Endometrial microvascular endothelial cells (primary cell): Measurements from ENCODE around the gene PCDH9. TPM values are rescaled to one million over a fixed set of nuclear protein-coding genes. Genes with fewer than 3 reads are reported as not detected.

Experiments used
- in situ Hi-C: cut with HindIII; loops from 2 replicates; pipeline ENCODE4 v1.10.0; 2017; ENCODE audit warnings: low sequenced_read_pairs, low pct_unique_long_range_greater_than_20kb; ENCODE audit errors: inconsistent ontology term
- total RNA-seq: library from RNA; depleted of rRNA; stranded (reverse); fragments of >200 nt; gene quantifications from one replicate; pipeline ENCODE4 v1.2.3, GENCODE V29; 2015; ENCODE audit errors: inconsistent ontology term

Gene PCDH9
- total RNA-seq, 1 donor from 2014 or later = 1.0 TPM

GRCh38 chr13:67014399-67014798 is 215.7 kb downstream of the PCDH9 start:
- in situ Hi-C loops = no loop called here

GRCh38 chr13:67013709-67014108 is 216.4 kb downstream of the PCDH9 start:
- in situ Hi-C loops = no loop called here

- in situ Hi-C loops = no loop called here
These were observed 222.0 kb downstream of the PCDH9 start for GRCh38 chr13:67008075-67008668.

DNA sequence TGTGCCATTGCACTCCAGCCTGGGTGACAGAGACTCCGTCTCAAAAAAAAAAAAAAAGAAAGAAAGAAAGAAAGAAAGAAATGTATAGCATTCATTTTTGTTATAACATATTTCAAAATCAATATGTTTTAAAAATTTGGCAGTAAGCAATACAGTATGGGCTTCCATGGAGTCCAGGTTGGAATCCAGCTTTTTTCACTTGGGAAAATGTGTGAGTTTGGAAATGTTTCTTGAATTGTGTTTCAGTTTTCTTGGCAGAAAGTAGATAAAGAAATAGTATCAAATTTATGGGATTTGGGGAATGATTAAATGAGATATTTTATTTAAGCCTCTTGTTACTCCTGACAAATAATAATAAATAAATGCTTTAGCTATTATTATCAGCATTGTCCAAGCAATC is 225.6 kb downstream of the PCDH9 start:
- in situ Hi-C loops = no loop called here

GRCh38 chr13:67003743-67004142 is 226.4 kb downstream of the PCDH9 start:
- in situ Hi-C loops = no loop called here

DNA sequence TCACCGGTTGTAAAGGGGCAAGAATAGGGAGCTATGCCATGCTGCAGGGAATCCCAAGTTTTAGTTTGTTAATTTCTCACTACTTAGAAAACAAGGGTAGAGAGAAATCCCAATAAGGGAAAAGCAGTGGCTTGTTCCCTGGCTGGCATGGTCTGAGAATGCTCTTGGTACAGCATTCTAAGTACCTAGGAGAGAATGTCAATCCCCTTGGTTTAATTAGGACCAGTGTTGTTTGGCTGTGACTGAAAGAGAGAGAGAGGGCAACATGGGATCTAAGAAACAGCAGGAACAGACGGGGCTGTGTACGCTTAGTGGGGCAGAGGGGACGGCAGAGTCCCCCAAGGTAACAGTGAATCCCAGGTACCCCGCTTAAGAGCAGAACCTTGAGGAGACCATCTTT is 228.8 kb downstream of the PCDH9 start:
- in situ Hi-C loops = no loop called here

- in situ Hi-C loops = no loop called here
These were observed 233.6 kb downstream of the PCDH9 start for GRCh38 chr13:66996503-66996902.

DNA sequence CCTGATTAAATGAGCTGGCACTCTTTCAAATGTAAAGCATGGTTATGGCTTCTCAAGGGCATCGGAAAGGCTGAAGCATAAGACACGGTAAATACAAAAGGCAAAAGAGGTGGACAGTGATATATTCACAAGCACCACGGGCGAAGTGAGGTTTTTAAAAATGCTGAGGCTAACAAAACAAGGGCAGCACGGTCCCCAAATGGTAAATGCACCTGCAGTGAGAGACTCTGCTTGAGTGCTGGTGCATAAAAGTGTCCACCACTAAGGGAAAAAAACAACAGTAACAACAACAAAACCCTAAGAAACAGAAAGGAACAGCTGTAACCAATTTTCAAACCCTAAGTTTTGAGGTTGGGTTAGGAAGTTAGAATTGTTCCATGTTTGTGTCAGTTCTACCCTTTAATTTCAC is 234.9 kb downstream of the PCDH9 start:
- in situ Hi-C loops = no loop called here

- in situ Hi-C loops = no loop called here
These were observed 235.5 kb downstream of the PCDH9 start for GRCh38 chr13:66994517-66995202.

DNA sequence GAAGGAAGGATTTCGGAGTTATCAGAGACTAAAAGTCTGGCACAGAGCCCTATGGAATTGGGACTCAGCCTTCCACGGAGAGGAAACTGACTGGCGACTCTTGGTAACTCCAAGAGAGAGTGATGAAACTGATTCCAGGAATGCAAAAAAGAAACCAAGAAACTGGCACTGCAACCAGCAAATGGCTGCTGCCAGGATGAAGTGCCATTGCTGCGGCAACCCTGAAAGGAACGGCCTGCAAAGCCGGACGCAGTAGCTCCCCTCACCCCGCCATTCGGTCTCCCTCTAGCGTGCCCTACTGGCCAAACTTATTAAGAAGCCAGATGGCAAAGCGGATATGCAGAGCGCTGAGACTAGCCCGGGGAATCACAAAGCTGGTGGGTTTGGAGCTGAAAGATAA is 236.0 kb downstream of the PCDH9 start:
- in situ Hi-C loops = no loop called here

DNA sequence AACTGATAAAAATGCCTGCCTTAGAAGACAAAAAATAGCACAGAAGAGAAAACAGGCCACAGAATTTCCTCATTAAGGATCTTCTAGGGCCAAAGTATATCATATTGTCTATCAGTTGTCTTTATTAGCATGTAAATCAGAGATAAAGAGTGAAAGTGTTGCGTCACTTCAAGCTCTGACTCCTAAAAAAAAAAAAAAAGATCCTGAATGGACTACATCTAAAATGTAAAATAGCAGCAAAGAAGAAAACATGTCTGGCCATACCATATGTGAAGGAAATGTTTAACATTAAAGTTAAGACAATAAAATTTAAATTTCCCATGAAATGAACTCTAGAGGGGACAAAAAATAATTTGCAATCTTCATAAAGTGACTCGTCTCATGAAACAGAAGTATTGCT is 237.4 kb downstream of the PCDH9 start:
- in situ Hi-C loops = no loop called here

- in situ Hi-C loops = no loop called here
These were observed 238.0 kb downstream of the PCDH9 start for GRCh38 chr13:66992183-66992582.

GRCh38 chr13:66984241-66984640 is 245.9 kb downstream of the PCDH9 start:
- in situ Hi-C loops = no loop called here

DNA sequence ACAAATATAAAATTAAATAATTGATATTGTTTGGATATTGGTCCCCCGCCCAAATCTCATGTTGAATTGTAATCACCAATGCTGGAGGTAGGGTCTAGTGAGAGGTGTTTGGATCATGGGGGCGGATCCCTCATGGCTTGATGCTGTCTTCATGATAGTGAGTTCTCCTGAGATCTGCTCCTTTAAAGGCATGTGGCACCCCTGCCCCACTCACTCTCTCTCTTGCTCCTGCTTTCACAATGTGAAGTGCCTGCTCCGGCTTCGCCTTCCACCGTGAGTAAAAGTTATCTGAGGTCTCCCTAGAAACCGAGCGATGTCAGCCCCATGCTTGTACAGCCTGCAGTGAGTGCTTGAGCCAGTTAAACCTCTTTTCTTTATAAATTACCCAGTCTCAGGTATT is 248.2 kb downstream of the PCDH9 start:
- in situ Hi-C loops = no loop called here

DNA sequence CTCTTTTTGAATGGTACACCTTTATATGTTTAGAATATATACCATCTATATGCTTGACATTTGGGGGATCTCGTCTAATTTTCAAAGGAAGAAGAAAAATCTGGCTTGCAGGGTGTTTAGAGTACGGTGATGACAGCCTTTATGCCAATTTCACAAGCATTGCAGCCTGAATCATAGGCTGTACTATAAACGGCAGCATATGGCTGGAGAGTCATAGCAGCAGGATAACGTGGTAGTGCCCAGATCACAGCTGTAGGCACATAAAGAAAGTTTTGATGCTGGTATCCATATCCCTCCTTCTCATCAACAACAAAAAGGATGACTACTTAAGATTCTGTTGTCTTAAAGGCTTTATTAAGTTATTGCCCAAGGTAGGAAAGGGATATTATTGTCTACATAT is 253.0 kb downstream of the PCDH9 start:
- in situ Hi-C loops = no loop called here

DNA sequence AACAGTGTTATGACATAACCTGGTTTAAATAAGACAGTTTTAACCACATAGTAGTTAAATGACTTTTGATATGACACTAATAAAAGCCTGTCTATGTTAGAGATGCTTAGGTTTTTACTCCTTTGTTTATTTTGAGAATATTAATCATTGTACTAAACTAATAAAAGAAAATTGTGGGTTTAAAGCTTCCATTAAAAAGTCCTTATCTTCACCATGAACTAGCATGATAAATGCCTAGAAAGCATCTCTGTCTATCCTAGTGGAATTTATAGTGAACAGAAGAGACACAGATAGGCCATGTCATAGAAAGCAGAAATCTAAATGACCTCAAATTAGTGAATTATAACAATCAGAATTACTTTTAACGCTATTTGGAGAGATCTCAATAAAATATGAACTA is 255.2 kb downstream of the PCDH9 start:
- in situ Hi-C loops = no loop called here

GRCh38 chr13:66974174-66974573 is 256.0 kb downstream of the PCDH9 start:
- in situ Hi-C loops = no loop called here

- in situ Hi-C loops = no loop called here
These were observed 257.5 kb downstream of the PCDH9 start for GRCh38 chr13:66972659-66973058.

DNA sequence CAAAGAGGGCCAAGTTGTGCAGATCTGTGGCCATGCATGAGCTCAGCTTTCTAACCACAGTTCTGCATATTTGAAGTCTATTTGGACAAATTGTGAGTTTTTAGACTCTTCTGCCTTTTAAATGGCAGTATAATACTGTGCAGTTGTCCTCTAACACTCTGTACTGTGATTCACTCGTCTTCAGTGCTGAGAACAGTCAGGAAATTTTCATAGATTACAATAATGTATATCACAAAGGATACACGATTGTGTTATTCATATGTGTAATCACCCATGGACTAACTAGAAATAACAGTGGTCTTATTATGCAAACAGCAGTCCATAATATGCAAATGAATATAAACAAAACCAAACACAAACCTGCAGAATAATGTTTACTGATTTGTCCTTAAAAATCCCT is 259.1 kb downstream of the PCDH9 start:
- in situ Hi-C loops = no loop called here

DNA sequence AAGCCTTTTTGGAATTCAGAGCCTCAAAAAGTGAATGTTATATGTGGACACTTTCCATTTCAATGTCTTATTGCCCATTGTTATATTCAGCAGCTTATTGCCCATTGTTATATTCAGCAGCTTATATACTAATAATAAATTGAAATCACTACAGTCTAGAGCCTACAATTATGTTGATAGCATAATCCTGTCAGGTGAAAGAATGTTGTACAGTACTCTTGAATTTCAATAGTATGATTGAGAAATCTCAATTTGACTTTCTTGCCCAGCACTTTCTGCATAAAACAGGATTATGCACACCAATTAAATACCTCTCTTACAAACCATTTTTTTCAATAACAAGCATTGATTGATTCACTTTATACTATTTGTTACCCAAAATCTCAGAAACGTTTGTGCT is 260.8 kb downstream of the PCDH9 start:
- in situ Hi-C loops = no loop called here
